ENCODE data around the gene GPR63.

GPR63 gene

DNA sequence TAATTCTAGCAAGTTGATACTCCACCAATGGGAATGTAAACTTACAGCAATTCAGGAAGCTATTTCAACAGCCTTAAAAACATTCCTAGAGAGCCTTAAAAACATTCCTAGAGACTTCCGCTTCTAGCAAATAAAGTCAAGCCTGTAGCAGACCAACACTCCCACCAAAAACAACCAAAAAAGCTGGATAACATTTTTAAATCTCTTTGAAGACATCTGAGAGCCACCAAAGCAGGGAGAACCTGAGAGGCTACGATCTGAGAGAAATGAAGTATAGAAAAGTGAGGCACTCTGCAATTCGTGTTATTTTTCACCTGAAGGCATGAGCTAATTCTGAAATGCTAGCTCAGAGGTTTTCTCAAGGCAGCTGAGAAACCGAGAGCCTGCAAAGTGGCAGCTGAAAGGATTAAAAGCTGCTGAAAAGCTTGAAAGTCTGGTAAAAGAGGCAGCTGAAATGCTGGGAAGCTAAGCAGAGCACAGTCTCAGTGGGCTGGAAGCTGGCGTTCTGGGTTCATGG, 20.9 kb downstream of the GPR63 start:
- DNase-seq: no peak

DNA sequence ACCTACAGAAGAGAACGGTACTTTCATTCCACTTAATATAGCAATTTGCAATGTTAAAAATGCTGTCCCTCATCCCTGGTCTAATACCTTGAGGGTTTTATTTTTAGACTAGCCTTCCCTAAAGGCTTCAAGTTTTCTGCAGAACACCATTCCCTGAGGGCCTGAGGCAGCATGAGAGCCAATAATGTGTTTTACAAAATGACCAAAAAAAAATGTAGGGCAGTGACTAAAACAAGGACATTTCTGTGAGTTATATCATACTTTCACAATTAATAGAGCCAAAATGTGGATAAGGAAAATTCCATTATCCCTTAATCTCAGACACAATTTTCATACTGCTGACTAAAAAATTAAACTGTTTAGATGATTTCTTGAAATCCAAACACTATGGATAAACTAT, 22.7 kb downstream of the GPR63 start:
- DNase-seq: no peak

GRCh38 chr6:96812077-96812703, 25.1 kb downstream of the GPR63 start:
- DNase-seq: no peak

GRCh38 chr6:96811670-96812069, 25.6 kb downstream of the GPR63 start:
- DNase-seq: no peak

- DNase-seq: no peak
Observed at GRCh38 chr6:96811136-96811535, 26.1 kb downstream of the GPR63 start.

GRCh38 chr6:96809119-96809518, 28.2 kb downstream of the GPR63 start:
- no peak for DNase-seq

DNA sequence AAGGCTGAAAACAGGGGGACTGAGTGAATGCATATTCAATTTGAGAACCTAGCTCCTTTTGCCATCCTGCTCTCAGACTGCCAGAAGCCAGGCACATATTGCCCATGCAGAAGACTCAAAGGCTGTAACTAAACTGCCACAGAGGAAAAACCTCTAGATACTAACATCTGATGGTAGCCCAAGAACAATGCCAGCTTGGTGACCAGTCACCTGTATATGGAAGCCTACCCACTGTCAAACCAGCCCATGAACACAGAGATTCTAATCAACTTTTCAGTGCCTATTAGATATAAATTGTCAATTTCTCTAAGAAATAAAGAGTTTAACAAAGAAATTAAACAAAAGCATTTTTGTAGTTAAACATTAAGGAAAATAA, 34.2 kb downstream of the GPR63 start:
- DNase-seq: no peak

- DNase-seq: no peak
Observed at GRCh38 chr6:96795481-96795880, 41.8 kb downstream of the GPR63 start.

- no peak for DNase-seq
Observed at GRCh38 chr6:96794980-96795379, 42.3 kb downstream of the GPR63 start.

- no peak for DNase-seq
Observed at GRCh38 chr6:96792561-96793190, 44.6 kb downstream of the GPR63 start.

- no peak for DNase-seq
Observed at GRCh38 chr6:96789871-96790270, 47.4 kb downstream of the GPR63 start.

DNA sequence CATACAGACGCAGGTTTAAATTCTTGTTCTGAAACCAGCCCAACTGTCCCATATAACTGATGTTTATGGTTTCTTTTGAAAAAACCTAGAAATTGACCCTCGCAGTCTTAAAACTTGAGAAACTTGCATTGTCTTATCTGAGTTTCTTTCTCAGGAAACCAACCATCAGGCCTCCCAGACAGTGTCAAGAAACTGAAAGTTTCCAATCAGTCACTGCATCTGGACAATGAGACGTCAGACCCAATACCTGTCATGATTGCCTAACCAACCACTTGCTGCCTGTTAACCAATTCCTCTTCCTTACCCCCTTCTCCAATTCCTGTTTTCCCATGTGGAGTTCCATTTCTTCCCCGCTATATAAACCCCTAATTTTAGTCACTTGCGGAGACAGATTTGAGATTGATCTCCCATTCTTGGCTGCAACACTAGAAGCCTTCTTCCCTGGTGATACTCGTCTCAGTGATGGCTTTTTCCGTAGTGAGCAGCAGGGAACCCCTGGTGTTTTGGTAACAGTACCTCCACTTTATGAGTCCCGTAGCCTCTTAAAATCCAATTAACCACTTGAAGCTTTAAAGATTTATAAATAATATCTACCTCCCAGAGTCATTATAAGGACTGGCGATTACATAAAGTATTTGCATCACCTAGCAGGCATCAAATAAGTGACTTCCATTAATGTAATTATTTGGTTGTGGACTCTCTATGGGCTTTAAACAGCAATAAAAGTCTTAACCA, 49.3 kb downstream of the GPR63 start:
- no peak for DNase-seq

GRCh38 chr6:96786336-96786735, 50.9 kb downstream of the GPR63 start:
- peak; percentile 52 to 79 for DNase-seq

GRCh38 chr6:96784650-96785049, 52.6 kb downstream of the GPR63 start:
- DNase-seq: no peak

- no peak for DNase-seq
Observed at GRCh38 chr6:96783307-96783706, 54.0 kb downstream of the GPR63 start.

- DNase-seq: no peak
Observed at GRCh38 chr6:96781557-96781956, 55.7 kb downstream of the GPR63 start.

DNA sequence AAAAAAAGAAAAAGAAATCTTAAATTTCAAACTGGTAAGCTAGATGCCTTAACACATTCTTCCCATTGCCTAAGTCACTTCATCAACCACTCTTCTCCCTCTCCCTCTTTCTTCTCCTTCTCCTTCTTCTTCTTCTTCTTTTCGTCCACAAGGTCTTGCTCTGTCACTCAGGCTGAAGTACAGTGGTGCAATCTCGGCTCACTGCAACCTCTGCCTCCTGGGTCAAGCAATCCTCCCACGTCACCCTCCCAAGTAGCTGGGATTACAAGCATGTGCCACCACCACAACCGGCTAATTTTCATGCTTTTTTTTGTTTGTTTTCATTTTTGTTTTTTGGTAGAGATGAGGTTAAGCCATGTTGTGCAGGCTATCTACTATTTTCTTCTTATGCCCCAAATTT, 60.2 kb downstream of the GPR63 start:
- no peak for DNase-seq

DNA sequence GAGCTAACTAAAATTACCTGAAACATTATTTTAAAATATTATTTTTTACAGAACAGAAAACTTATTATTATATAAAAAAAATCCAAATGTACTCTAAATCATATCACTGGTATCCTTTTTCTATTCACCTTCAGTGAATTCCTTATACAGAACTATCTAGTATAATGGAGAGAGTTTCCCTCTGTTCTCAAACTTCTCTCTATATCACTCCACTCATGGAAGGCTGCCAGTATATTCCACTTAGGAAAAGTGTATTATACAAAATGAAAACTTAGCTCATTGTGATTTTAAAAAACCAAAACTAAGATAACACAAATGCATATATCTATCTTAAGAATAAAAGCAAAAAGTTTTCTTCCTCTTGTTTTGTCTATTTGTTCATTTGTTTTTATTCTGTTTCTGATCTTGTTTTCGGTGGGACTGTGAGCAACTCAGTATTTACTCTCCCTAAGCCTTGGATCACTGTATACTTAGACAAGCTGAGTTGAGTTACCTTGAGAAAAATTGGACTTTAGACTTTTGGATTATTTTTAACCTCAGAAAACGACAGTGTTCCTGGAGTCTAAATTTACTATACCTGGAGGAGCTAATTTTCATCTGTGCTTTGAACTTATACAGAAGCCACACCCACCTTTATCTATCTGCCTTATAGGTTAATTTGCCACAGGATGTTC, 61.4 kb downstream of the GPR63 start:
- DNase-seq: no peak

DNA sequence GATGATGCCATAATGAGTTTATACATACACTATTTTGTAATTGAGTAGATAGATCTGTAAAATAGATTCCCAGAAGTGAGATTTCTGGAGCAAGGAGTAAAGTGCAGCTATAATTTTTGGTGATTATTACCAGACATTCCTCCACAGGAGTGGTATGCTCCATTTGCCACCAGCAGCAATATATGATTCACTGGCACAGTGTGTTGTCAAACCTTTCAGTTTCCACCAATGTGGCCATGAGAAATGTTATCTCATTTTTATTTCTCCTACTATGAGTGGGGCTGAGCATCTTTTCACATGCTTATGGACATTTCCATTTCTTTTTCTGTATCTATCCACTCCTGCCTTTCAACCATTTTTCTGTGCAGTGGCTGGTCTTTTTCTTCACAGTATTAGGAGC, 70.5 kb downstream of the GPR63 start:
- no peak for DNase-seq

DNA sequence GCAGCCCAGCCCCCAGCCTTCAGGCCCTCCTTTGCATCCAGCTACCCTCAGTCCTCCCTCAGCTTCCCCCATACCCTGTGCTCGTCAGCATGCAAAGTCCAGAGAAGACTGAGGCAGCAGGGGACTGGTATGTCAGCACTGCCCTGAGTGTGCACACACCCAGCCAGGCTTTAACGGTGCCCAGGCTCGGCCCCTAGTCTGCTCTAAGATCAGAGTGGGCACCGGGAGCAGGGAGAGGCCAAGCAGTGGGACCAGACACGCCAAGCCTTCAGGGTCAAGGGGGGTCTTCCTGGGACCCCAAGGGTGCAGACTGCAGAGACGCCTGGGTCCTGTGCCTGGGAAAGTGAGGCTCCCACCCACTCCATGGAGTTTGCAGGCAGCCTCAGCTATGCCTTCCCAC, 74.7 kb downstream of the GPR63 start:
- no peak for DNase-seq

- no peak for DNase-seq
Observed at GRCh38 chr6:96761794-96762193, 75.5 kb downstream of the GPR63 start.

GRCh38 chr6:96760153-96760687, 77.1 kb downstream of the GPR63 start:
- no peak for DNase-seq

DNA sequence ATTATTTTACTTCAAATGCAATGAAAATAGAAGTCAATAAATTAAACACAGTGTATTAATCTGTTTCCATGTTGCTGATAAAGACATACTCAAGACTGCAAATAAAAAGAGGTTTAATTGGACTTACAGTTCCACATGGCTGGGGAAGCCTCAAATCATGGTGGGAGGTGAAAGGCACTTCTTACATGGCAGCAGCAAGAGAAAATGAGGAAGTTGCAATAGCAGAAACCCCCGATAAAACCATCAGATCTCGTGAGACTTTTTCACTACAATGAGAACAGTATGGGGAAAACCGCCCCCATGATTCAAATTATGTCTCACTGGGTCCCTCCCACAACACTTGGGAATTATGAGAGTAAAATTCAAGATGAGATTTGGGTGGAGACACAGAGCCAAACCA, 82.2 kb downstream of the GPR63 start:
- no peak for DNase-seq

Measured in Kasumi-1 (cell line).